Heart left ventricle (tissue), 13 donors: ENCODE results near the gene TRAIP.

Experiments
- CTCF ChIP-seq, 12 donors: fragments of 200-600 bp; sonication (generic) in 4 of 12; IDR thresholded peaks; one replicate each; pipeline versions ENCODE4 v1.5.0 to v1.8.0; 2018 to 2022; ENCODE audit warnings: antibody characterized with exemption in 12 of 12, mild to moderate bottlenecking in 5 of 12
- POLR2A ChIP-seq, 2 donors: fragments of 450-650 bp; IDR thresholded peaks; one replicate each; pipeline ENCODE4 v1.6.1; 2017; ENCODE audit warnings: antibody characterized with exemption in 2 of 2, mild to moderate bottlenecking in 2 of 2, moderate library complexity in 2 of 2
- donor health status: ischemic (EF 13 %, LVEDD 7.1; RV severe dilation, severe dysfunction).
- donor health status: DM: no; HTN: yes; CAD: no.
- donor health status: DM: no; HTN: no; CAD: no.
- donor health status: ischemic (EF 25% LVEDD 6.9; RV normal size, moderate dysfunction).
- donor health status: ischemic (EF 25% LVEDD 5.7; RV mildly dilated, moderate dysfunction).
- donor health status: ischemic (EF 35%, LVEDD 5.7; RV mildly dilated, moderate dysfunction).
- donor health status: nonischemic (EF 11% LVEDD 7.7; RV severe dilation, severe dysfunction).
- donor health status: DM: yes; HTN: yes; CAD: no.
- donor health status: PGD.
- donor health status: ischemic (EF 29% LVEDD 5.4; RV normal size, mild dysfunction).
- donor health status: nonischemic (EF 23%, LVEDD 6.1; RV moderate dilation, normal function).

GRCh38 chr3:49840388-49840787, 16.0 kb downstream of the TRAIP start:
- TF ChIP-seq CTCF (IDR thresholded peaks at IDR 0.05) (no peak), POLR2A (IDR thresholded peaks at IDR 0.05) (no peak)
